ENCODE results near the gene TRAK1. TPM values are rescaled to one million over a fixed set of nuclear protein-coding genes. Genes with fewer than 3 reads are reported as not detected.

The TRAK1 gene
- total and polyA plus RNA-seq, 10 of the 15 experiments (the other 5 are each of a cell fraction or from before 2014, with no cell fraction given): 6.6 to 46.2 (median 23.7) TPM

GRCh38 chr3:42224178-42224577 lies 133.0 kb downstream of the TRAK1 start:
- Histone ChIP-seq H3K9ac (ENCODE audit: control insufficient read depth, insufficient read depth, low read length) (no peak overlapping the region), H3K36me3 (ENCODE audit: control insufficient read depth in 2 of 2, insufficient read depth in 2 of 2, low read length in 1 of 2) (peaks cover 8 to 32% of the 10 kb centered on the region in 2 experiments), H3K4me1 (ENCODE audit: control insufficient read depth, insufficient read depth, low read length) (peaks cover 3% of the 10 kb centered on the region; the same call in 1 of the 2 replicates), H4K20me1 (ENCODE audit: control insufficient read depth, insufficient read depth) (no peaks in the 10 kb centered on the region), H3K27ac (ENCODE audit: control insufficient read depth, insufficient read depth) (no peak overlapping the region), H3K4me3 (no peak overlapping the region), H3K9me3 (replicated peaks; ENCODE audit: control insufficient read depth, insufficient read depth, low read length) (no peaks in the 10 kb centered on the region; the same call in 2 of the 3 replicates), H3K27me3 (replicated peaks in 1 of 2; ENCODE audit: control insufficient read depth in 2 of 2, insufficient read depth in 2 of 2, low read length in 1 of 2) (no peaks in the 10 kb centered on the region), H2AFZ (ENCODE audit: control insufficient read depth, low read depth, low read length) (no peak overlapping the region), H3K4me2 (ENCODE audit: control insufficient read depth, insufficient read depth) (no peak overlapping the region), H3K79me2 (ENCODE audit: control insufficient read depth, insufficient read depth, low read length) (no peaks in the 10 kb centered on the region)
- FAIRE-seq (no peak), DNase-seq (ENCODE audit: low read depth, low spot score) (no peak), ATAC-seq (no peak)
- intact Hi-C loops (cut with micrococcal nuclease; ENCODE audit: unreplicated experiment): no loop called here
- ChIA-PET POLR2A (no interaction called here), SMC1A (ENCODE audit: uncharacterized antibody, unreplicated experiment) (no interaction called here), RAD21 (ENCODE audit: unreplicated experiment) (no interaction called here), CTCF (interaction anchor here (0.6 kb wide), 1 partner anchor 343 kb away, joined by 4 read pairs; no protein-coding TSS in a partner anchor)
- no TSS peak for BruUV-seq (replicated peaks)
- TF ChIP-seq, protein P1, sequence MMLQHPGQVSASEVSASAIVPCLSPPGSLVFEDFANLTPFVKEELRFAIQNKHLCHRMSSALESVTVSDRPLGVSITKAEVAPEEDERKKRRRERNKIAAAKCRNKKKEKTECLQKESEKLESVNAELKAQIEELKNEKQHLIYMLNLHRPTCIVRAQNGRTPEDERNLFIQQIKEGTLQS (IDR thresholded peaks at IDR 0.05; ENCODE audit: borderline replicate concordance, extremely low read depth, low read depth, low read length): no peak
- TF ChIP-seq GABPA (IDR thresholded peaks at IDR 0.05; ENCODE audit: low read depth): no peak
- TF ChIP-seq, protein P2, sequence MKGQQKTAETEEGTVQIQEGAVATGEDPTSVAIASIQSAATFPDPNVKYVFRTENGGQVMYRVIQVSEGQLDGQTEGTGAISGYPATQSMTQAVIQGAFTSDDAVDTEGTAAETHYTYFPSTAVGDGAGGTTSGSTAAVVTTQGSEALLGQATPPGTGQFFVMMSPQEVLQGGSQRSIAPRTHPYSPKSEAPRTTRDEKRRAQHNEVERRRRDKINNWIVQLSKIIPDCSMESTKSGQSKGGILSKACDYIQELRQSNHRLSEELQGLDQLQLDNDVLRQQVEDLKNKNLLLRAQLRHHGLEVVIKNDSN (IDR thresholded peaks at IDR 0.05; ENCODE audit: borderline replicate concordance, extremely low read length, insufficient read depth, low read depth, low read length): no peak
- TF ChIP-seq PRDM15 (CRISPR knock-in tag; IDR thresholded peaks at IDR 0.05): no peak
- TF ChIP-seq STAT1 (conservative IDR thresholded peaks at IDR 0.05): no peak
- TF ChIP-seq BCL11A (IDR thresholded peaks at IDR 0.05; ENCODE audit: low read depth, low read length): no peak
- no peak for TF ChIP-seq MYB (IDR thresholded peaks at IDR 0.05; ENCODE audit: borderline replicate concordance, low read depth, low read length)
- TF ChIP-seq ZNF207 (IDR thresholded peaks at IDR 0.05; ENCODE audit: borderline replicate concordance): no peak
- TF ChIP-seq, protein P3, sequence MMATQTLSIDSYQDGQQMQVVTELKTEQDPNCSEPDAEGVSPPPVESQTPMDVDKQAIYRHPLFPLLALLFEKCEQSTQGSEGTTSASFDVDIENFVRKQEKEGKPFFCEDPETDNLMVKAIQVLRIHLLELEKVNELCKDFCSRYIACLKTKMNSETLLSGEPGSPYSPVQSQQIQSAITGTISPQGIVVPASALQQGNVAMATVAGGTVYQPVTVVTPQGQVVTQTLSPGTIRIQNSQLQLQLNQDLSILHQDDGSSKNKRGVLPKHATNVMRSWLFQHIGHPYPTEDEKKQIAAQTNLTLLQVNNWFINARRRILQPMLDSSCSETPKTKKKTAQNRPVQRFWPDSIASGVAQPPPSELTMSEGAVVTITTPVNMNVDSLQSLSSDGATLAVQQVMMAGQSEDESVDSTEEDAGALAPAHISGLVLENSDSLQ (IDR thresholded peaks at IDR 0.05): no peak
- TF ChIP-seq JUND (IDR thresholded peaks at IDR 0.05; ENCODE audit: low read depth, low read length): no peak
- no peak for TF ChIP-seq BACH1 (IDR thresholded peaks at IDR 0.05; ENCODE audit: borderline replicate concordance)
- in situ Hi-C loops (cut with MboI): loop anchor here (10.0 kb wide), 1 partner anchor 329 kb away; no protein-coding TSS in a partner anchor
- WGBS (ENCODE audit: insufficient coverage, insufficient replicate concordance, low lambda C conversion rate, missing lambda C conversion rate): 98% methylated on average over 9 of the region's 9 CpGs

All from GM12878 (cell line).